ENCODE results near the gene USP50.
"Not testable (repeated sequence)": the region's sequence is repeated elsewhere in the genome, so short reads cannot be mapped to it uniquely, and the experiment has no call there.

The USP50 gene

GRCh38 chr15:50505656-50506055 lies 40.8 kb downstream of the USP50 start:
- not testable (repeated sequence) for DNase-seq (ENCODE audit: low read depth in 1 of 2, low spot score in 1 of 2)

- DNase-seq (ENCODE audit: low read depth in 1 of 2, low spot score in 1 of 2), result no peak
Observed at GRCh38 chr15:50503144-50503543, 43.3 kb downstream of the USP50 start.

GRCh38 chr15:50501815-50502214 lies 44.7 kb downstream of the USP50 start:
- no peak for DNase-seq (ENCODE audit: low read depth in 1 of 2, low spot score in 1 of 2)

GRCh38 chr15:50500352-50500751 lies 46.1 kb downstream of the USP50 start:
- DNase-seq (ENCODE audit: low read depth in 1 of 2, low spot score in 1 of 2), result no peak

- no peak for DNase-seq (ENCODE audit: low read depth in 1 of 2, low spot score in 1 of 2)
Observed at GRCh38 chr15:50496692-50497091, 49.8 kb downstream of the USP50 start.

- DNase-seq (ENCODE audit: low read depth in 1 of 2, low spot score in 1 of 2), result not testable (repeated sequence)
Observed at GRCh38 chr15:50494547-50494946, 51.9 kb downstream of the USP50 start.

GRCh38 chr15:50493625-50494024 lies 52.8 kb downstream of the USP50 start:
- DNase-seq (ENCODE audit: low read depth in 1 of 2, low spot score in 1 of 2), result no peak

- DNase-seq (ENCODE audit: low read depth in 1 of 2, low spot score in 1 of 2), result no peak
Observed at GRCh38 chr15:50487287-50487686, 59.2 kb downstream of the USP50 start.

GRCh38 chr15:50485389-50485788 lies 61.1 kb downstream of the USP50 start:
- no peak for DNase-seq (ENCODE audit: low read depth in 1 of 2, low spot score in 1 of 2)

- no peak for DNase-seq (ENCODE audit: low read depth in 1 of 2, low spot score in 1 of 2)
Observed at GRCh38 chr15:50484781-50485180, 61.7 kb downstream of the USP50 start.

GRCh38 chr15:50476143-50476542 lies 70.3 kb downstream of the USP50 start:
- DNase-seq (ENCODE audit: low read depth in 1 of 2, low spot score in 1 of 2), result no peak

GRCh38 chr15:50471072-50471471 lies 75.4 kb downstream of the USP50 start:
- DNase-seq (ENCODE audit: low read depth in 1 of 2, low spot score in 1 of 2), result no peak

GRCh38 chr15:50463423-50464358 lies 82.8 kb downstream of the USP50 start:
- no peak for DNase-seq (ENCODE audit: low read depth in 1 of 2, low spot score in 1 of 2)

- no peak for DNase-seq (ENCODE audit: low read depth in 1 of 2, low spot score in 1 of 2)
Observed at GRCh38 chr15:50458348-50459112, 87.9 kb downstream of the USP50 start.

GRCh38 chr15:50452927-50453326 lies 93.5 kb downstream of the USP50 start:
- no peak for DNase-seq (ENCODE audit: low read depth in 1 of 2, low spot score in 1 of 2)
